ENCODE measurements around the gene ADAD2.
"Not testable (repeated sequence)": the region's sequence is repeated elsewhere in the genome, so short reads cannot be mapped to it uniquely, and the experiment has no call there.

ADAD2 gene

DNA sequence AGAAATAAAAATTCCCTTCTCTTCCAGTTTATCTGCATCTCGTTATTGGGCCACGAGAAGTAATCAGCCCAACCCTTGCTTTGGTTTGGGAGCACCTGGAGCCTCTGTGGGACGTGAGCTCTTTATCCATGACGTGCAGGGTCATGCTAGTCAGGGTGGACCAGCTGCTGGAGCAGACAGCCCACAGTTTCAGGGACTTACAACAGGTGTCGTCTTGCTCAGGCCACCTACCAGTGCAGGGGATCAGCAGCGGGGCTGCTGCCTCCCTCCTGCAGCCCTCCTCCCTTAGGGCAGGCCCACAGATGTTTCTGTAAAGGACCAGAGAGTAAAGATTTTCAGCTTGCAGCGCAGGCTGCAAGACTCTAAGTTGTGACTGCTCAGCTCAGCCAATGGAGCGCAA is 16.9 kb downstream of the ADAD2 start:
- H3K4me3 Mint-ChIP-seq: no peak overlapping the region
- peaks cover 2% of the 10 kb centered on the region for H3K9me3 Mint-ChIP-seq
- peaks cover 13% of the 10 kb centered on the region for H3K27me3 Mint-ChIP-seq (ENCODE audit: low read depth)
- TF ChIP-seq, protein P1, sequence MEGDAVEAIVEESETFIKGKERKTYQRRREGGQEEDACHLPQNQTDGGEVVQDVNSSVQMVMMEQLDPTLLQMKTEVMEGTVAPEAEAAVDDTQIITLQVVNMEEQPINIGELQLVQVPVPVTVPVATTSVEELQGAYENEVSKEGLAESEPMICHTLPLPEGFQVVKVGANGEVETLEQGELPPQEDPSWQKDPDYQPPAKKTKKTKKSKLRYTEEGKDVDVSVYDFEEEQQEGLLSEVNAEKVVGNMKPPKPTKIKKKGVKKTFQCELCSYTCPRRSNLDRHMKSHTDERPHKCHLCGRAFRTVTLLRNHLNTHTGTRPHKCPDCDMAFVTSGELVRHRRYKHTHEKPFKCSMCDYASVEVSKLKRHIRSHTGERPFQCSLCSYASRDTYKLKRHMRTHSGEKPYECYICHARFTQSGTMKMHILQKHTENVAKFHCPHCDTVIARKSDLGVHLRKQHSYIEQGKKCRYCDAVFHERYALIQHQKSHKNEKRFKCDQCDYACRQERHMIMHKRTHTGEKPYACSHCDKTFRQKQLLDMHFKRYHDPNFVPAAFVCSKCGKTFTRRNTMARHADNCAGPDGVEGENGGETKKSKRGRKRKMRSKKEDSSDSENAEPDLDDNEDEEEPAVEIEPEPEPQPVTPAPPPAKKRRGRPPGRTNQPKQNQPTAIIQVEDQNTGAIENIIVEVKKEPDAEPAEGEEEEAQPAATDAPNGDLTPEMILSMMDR (IDR thresholded peaks at IDR 0.05; ENCODE audit: unreplicated experiment in 3 of 3): no peak
- peaks cover 5% of the 10 kb centered on the region for H3K4me1 Mint-ChIP-seq
- H3K27ac Mint-ChIP-seq: peak overlapping the region in 2 of 3 experiments; percentile 80 to 89
- H3K36me3 Mint-ChIP-seq (ENCODE audit: low read depth): no peaks in the 10 kb centered on the region

- TF ChIP-seq, protein P1 (IDR thresholded peaks at IDR 0.05; ENCODE audit: unreplicated experiment in 3 of 3): no peak
- H3K9me3 Mint-ChIP-seq: peaks cover 2% of the 10 kb centered on the region
- H3K4me3 Mint-ChIP-seq: no peak overlapping the region
- H3K27ac Mint-ChIP-seq: no peak overlapping the region
- H3K27me3 Mint-ChIP-seq (ENCODE audit: low read depth): peaks cover 5% of the 10 kb centered on the region
- H3K4me1 Mint-ChIP-seq: peaks cover 5% of the 10 kb centered on the region
- no peaks in the 10 kb centered on the region for H3K36me3 Mint-ChIP-seq (ENCODE audit: low read depth)
Measured at GRCh38 chr16:84209989-84210388, 19.0 kb downstream of the ADAD2 start.

DNA sequence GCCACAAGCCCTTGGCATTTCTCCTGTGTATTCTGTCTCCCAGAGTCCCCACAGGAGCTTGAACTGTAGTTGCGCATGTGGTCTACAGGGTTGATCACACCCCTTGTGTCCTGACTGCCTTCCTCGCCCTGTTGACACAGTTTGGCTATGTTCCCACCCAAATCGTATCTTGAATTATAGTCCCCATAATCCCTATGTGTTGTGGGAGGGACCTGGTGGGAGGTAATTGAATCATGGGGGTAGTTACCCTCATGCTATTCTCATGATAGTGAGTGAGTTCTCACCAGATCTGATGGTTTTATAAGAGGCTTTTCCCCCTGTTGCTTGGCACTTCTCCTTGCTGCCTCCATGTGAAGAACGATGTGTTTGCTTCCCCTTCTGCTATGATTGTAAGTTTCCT is 21.2 kb downstream of the ADAD2 start:
- Mint-ChIP-seq H3K27ac (no peak overlapping the region), H3K4me1 (peaks cover 5% of the 10 kb centered on the region), H3K36me3 (ENCODE audit: low read depth) (no peaks in the 10 kb centered on the region), H3K4me3 (no peak overlapping the region), H3K27me3 (ENCODE audit: low read depth) (peaks cover 5% of the 10 kb centered on the region), H3K9me3 (peaks cover 2% of the 10 kb centered on the region)
- TF ChIP-seq, protein P1 (IDR thresholded peaks at IDR 0.05; ENCODE audit: unreplicated experiment in 3 of 3): no peak

DNA sequence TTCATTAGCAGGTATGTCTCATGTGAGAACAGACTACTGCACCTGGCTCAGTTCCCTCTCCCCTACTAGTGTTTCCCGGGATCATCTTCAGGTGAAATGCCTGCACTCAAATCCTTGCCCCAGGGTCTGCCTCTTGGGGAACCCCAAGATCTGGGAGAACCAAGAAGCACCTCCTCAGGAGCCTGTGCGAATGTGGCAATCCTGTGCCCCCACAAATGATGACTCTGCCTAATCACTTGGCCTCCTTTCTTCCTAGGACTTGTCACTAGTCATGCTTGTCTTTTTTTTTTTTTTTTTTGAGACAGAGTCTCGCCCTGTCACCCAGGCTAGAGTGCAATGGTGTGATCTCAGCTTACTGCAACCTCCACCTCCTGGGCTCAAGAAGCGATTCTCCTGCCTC is 21.7 kb downstream of the ADAD2 start:
- Mint-ChIP-seq H3K4me1 (peaks cover 5% of the 10 kb centered on the region), H3K9me3 (peaks cover 2% of the 10 kb centered on the region)

GRCh38 chr16:84214451-84215066 is 23.6 kb downstream of the ADAD2 start:
- peaks cover 2% of the 10 kb centered on the region for H3K9me3 Mint-ChIP-seq
- no peak overlapping the region for H3K27ac Mint-ChIP-seq
- no peaks in the 10 kb centered on the region for H3K36me3 Mint-ChIP-seq (ENCODE audit: low read depth)
- TF ChIP-seq, protein P1 (IDR thresholded peaks at IDR 0.05; ENCODE audit: unreplicated experiment in 3 of 3): no peak
- no peak overlapping the region for H3K4me3 Mint-ChIP-seq
- no peaks in the 10 kb centered on the region for H3K4me1 Mint-ChIP-seq
- H3K27me3 Mint-ChIP-seq (ENCODE audit: low read depth): peaks cover 5% of the 10 kb centered on the region

More for the DNA sequence above, 21.7 kb downstream of the ADAD2 start:
- no peaks in the 10 kb centered on the region for H3K36me3 Mint-ChIP-seq (ENCODE audit: low read depth)
- no peak overlapping the region for H3K27ac Mint-ChIP-seq
- H3K27me3 Mint-ChIP-seq (ENCODE audit: low read depth): peaks cover 5% of the 10 kb centered on the region
- TF ChIP-seq, protein P1 (IDR thresholded peaks at IDR 0.05; ENCODE audit: unreplicated experiment in 3 of 3): no peak
- no peak overlapping the region for H3K4me3 Mint-ChIP-seq

DNA sequence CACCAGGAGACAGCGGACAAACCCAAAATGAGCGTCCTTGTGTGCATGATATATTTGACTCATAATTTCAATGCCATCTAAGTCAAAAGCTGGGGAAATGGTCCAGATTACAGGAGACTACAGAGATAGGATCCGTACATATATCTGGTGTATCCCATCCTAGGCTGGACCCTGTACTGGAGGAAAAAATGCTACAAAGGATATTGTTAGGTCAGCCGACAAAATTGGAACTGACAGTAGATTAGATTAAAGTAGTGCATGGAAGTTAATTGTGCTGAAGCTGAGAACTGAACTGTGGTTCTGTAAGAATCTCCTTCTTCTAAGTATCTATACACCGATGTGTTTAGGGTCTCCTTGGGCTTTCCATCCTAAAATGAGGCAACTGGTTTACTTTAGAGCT is 24.6 kb downstream of the ADAD2 start:
- H3K4me3 Mint-ChIP-seq: no peak overlapping the region
- H3K27me3 Mint-ChIP-seq (ENCODE audit: low read depth): peaks cover 7% of the 10 kb centered on the region
- TF ChIP-seq, protein P1 (IDR thresholded peaks at IDR 0.05; ENCODE audit: unreplicated experiment in 3 of 3): no peak
- no peaks in the 10 kb centered on the region for H3K4me1 Mint-ChIP-seq
- no peaks in the 10 kb centered on the region for H3K36me3 Mint-ChIP-seq (ENCODE audit: low read depth)
- H3K9me3 Mint-ChIP-seq: no peaks in the 10 kb centered on the region
- H3K27ac Mint-ChIP-seq: no peak overlapping the region

DNA sequence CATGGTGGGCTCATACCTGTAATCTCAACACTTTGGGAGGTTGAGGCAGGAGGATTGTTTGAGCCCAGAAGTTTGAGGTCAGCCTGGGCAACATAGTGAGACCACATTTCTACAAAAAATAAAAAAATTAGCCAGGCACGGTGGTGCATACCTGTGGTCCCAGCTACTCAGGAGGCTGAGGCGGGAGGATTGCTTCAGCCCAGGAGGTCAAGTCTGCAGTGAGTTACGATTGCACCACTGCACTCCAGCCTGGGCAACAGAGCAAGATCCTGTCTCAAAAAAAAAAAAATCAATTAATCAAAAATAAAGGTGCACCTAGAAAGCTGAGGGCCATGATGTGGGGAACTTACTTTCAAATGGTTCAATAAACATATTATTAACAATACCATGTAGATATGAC is 25.2 kb downstream of the ADAD2 start:
- H3K27me3 Mint-ChIP-seq (ENCODE audit: low read depth): peaks cover 11% of the 10 kb centered on the region
- H3K4me3 Mint-ChIP-seq; H3K4me1 Mint-ChIP-seq; H3K9me3 Mint-ChIP-seq; H3K27ac Mint-ChIP-seq; H3K36me3 Mint-ChIP-seq (ENCODE audit: low read depth): not testable (repeated sequence)

All from nephron (organoid).